ENCODE results near the gene DUOXA2. TPM values are rescaled to one million over a fixed set of nuclear protein-coding genes. Genes with fewer than 3 reads are reported as not detected.
A peak's percentile ranks its signal among the peaks of the same experiment; 100 is the strongest.

Gene DUOXA2
- total RNA-seq, 1 experiment from 2014 or later: 1.6 TPM

GRCh38 chr15:45118131-45118588 is 4.0 kb downstream of the DUOXA2 start:
- TF ChIP-seq CTCF (IDR thresholded peaks at IDR 0.05; ENCODE audit: insufficient read depth in 1 of 2, low read depth in 1 of 2, low read length in 1 of 2, severe bottlenecking in 1 of 2, unreplicated experiment in 1 of 2): peak; percentile 95 to 99
- H3K27ac Mint-ChIP-seq (ENCODE audit: unreplicated experiment): peak overlapping the region; percentile 47
- intact Hi-C loops (cut with micrococcal nuclease; ENCODE audit: unreplicated experiment): loop anchor here (2.0 kb wide), 1 partner anchor 77 kb away; no protein-coding TSS in a partner anchor
- peaks cover 11% of the 10 kb centered on the region for H3K36me3 Mint-ChIP-seq (ENCODE audit: insufficient read depth, unreplicated experiment)
- Histone ChIP-seq H3K27me3 (replicated peaks; ENCODE audit: control insufficient read depth, insufficient read depth, low read length) (no peaks in the 10 kb centered on the region), H3K9me3 (no peaks in the 10 kb centered on the region), H3K4me3 (ENCODE audit: low read depth, low read length) (no peak overlapping the region), H3K4me1 (peaks cover 14% of the 10 kb centered on the region; the same call in 1 of the 2 replicates), H3K36me3 (ENCODE audit: control insufficient read depth, insufficient read depth, low read length) (no peaks in the 10 kb centered on the region)
- peaks cover 4% of the 10 kb centered on the region for H3K27me3 Mint-ChIP-seq (ENCODE audit: insufficient read depth, unreplicated experiment)
- H3K4me3 Mint-ChIP-seq (ENCODE audit: unreplicated experiment): peak overlapping the region; percentile 46
- no peaks in the 10 kb centered on the region for H3K9me3 Mint-ChIP-seq (ENCODE audit: unreplicated experiment)
- H3K4me1 Mint-ChIP-seq (ENCODE audit: low read depth, unreplicated experiment): peaks cover 27% of the 10 kb centered on the region
- peak; percentile 88 to 92 for DNase-seq
- ChIA-PET POLR2A (interaction anchor here (1.0 kb wide), 1 partner anchor 29 kb away, joined by 4 read pairs; no protein-coding TSS in a partner anchor), CTCF (interaction anchor here (0.7 to 1.9 kb wide), 33 partner anchors 9 to 284 kb away, joined by 3 to 24 read pairs (median 5); partner anchors contain the start of gene SORD)
- no TSS peak for BruUV-seq (replicated peaks)

- Mint-ChIP-seq H3K36me3 (ENCODE audit: insufficient read depth, unreplicated experiment) (peaks cover 8% of the 10 kb centered on the region), H3K9me3 (ENCODE audit: unreplicated experiment) (no peaks in the 10 kb centered on the region), H3K4me1 (ENCODE audit: low read depth, unreplicated experiment) (peaks cover 28% of the 10 kb centered on the region), H3K4me3 (ENCODE audit: unreplicated experiment) (no peak overlapping the region), H3K27ac (ENCODE audit: unreplicated experiment) (no peak overlapping the region), H3K27me3 (ENCODE audit: insufficient read depth, unreplicated experiment) (peaks cover 1% of the 10 kb centered on the region)
- no TSS peak for BruUV-seq (replicated peaks)
- Histone ChIP-seq H3K9me3 (no peaks in the 10 kb centered on the region), H3K27me3 (replicated peaks; ENCODE audit: control insufficient read depth, insufficient read depth, low read length) (no peaks in the 10 kb centered on the region), H3K36me3 (ENCODE audit: control insufficient read depth, insufficient read depth, low read length) (no peaks in the 10 kb centered on the region), H3K4me3 (ENCODE audit: low read depth, low read length) (no peak overlapping the region), H3K4me1 (peaks cover 21% of the 10 kb centered on the region; the same call in 1 of the 2 replicates)
- CTCF ChIA-PET: interaction anchor here (1.0 to 1.9 kb wide), 11 partner anchors 8 to 150 kb away, joined by 3 to 24 read pairs (median 8); no protein-coding TSS in a partner anchor
- DNase-seq: no peak
- POLR2A ChIA-PET: interaction anchor here (1.0 kb wide), 1 partner anchor 28 kb away, joined by 4 read pairs; no protein-coding TSS in a partner anchor
- TF ChIP-seq CTCF (IDR thresholded peaks at IDR 0.05; ENCODE audit: insufficient read depth in 1 of 2, low read depth in 1 of 2, low read length in 1 of 2, severe bottlenecking in 1 of 2, unreplicated experiment in 1 of 2): no peak
- intact Hi-C loops (cut with micrococcal nuclease; ENCODE audit: unreplicated experiment): loop anchor here (2.0 kb wide), 1 partner anchor 78 kb away; no protein-coding TSS in a partner anchor
Measured at GRCh38 chr15:45118996-45119395, 4.9 kb downstream of the DUOXA2 start.

- peaks cover 26% of the 10 kb centered on the region for H3K4me1 Mint-ChIP-seq (ENCODE audit: low read depth, unreplicated experiment)
- BruUV-seq (replicated peaks): no TSS peak
- H3K27ac Mint-ChIP-seq (ENCODE audit: unreplicated experiment): no peak overlapping the region
- TF ChIP-seq CTCF (IDR thresholded peaks at IDR 0.05; ENCODE audit: insufficient read depth in 1 of 2, low read depth in 1 of 2, low read length in 1 of 2, severe bottlenecking in 1 of 2, unreplicated experiment in 1 of 2): no peak
- intact Hi-C loops (cut with micrococcal nuclease; ENCODE audit: unreplicated experiment): no loop called here
- Histone ChIP-seq H3K4me3 (ENCODE audit: low read depth, low read length) (no peak overlapping the region), H3K4me1 (peaks cover 21% of the 10 kb centered on the region; the same call in 1 of the 2 replicates), H3K9me3 (no peaks in the 10 kb centered on the region), H3K27me3 (replicated peaks; ENCODE audit: control insufficient read depth, insufficient read depth, low read length) (no peaks in the 10 kb centered on the region), H3K36me3 (ENCODE audit: control insufficient read depth, insufficient read depth, low read length) (no peaks in the 10 kb centered on the region)
- H3K36me3 Mint-ChIP-seq (ENCODE audit: insufficient read depth, unreplicated experiment): peaks cover 5% of the 10 kb centered on the region
- H3K9me3 Mint-ChIP-seq (ENCODE audit: unreplicated experiment): no peaks in the 10 kb centered on the region
- ChIA-PET CTCF (no interaction called here), POLR2A (no interaction called here)
- no peaks in the 10 kb centered on the region for H3K27me3 Mint-ChIP-seq (ENCODE audit: insufficient read depth, unreplicated experiment)
- H3K4me3 Mint-ChIP-seq (ENCODE audit: unreplicated experiment): no peak overlapping the region
- DNase-seq: no peak
Measured at GRCh38 chr15:45120081-45120972, 6.2 kb downstream of the DUOXA2 start.
